AG04450 (cell line): Measurements from ENCODE around the gene TRERF1. TPM values are rescaled to one million over a fixed set of nuclear protein-coding genes. Genes with fewer than 3 reads are reported as not detected.
A peak's percentile ranks its signal among the peaks of the same experiment; 100 is the strongest.

Experiments used
- CTCF ChIA-PET: fragments of 300-600, 350-600 bp; formaldehyde crosslinking; extraction: SDS; loops from one replicate; lab custom pipeline; 2022; ENCODE audit warnings: antibody characterized with exemption, inconsistent platforms; lab: Charles Lee
- POLR2A ChIA-PET: fragments of 350-600 bp; formaldehyde crosslinking; extraction: SDS; loops from one replicate; lab custom pipeline; 2021; ENCODE audit warnings: antibody characterized with exemption, inconsistent platforms; lab: Yijun Ruan, JAX
- DNase-seq: peaks from one replicate; pipeline ENCODE4 v3.0.0-alpha.2; 2011; ENCODE audit warnings: low read depth, low spot score
- H3K27ac ChIP-seq: one replicate; pipeline ENCODE4 v1.5.1; 2012; ENCODE audit warnings: low read depth, low read length, control low read depth
- H3K27me3 ChIP-seq: one replicate; pipeline ENCODE4 v1.6.0; 2012; ENCODE audit warnings: low read length; ENCODE audit not compliant: control insufficient read depth, insufficient read depth
- H3K4me3 ChIP-seq: 2 replicates; pipeline ENCODE4 v1.5.1; 2011; ENCODE audit warnings: mild to moderate bottlenecking, low read depth, low read length, control low read depth
- H3K9me3 ChIP-seq: 2 replicates; pipeline ENCODE4 v1.5.1; 2012; ENCODE audit warnings: low read length; ENCODE audit not compliant: control insufficient read depth, insufficient read depth
- polyA plus RNA-seq: library from polyadenylated mRNA; depleted of rRNA; stranded (reverse); fragments of >200 nt; gene quantifications from 2 replicates; pipeline ENCODE4 v1.2.3, GENCODE V29; 2011
- TF ChIP-seq, protein P1 (sequence below): IDR thresholded peaks from 2 replicates; pipeline ENCODE4 v1.5.1; 2011; ENCODE audit warnings: low read depth, low read length, control low read depth, inconsistent platforms

TRERF1 gene
- polyA plus RNA-seq, 1 experiment: 7.3 TPM

DNA sequence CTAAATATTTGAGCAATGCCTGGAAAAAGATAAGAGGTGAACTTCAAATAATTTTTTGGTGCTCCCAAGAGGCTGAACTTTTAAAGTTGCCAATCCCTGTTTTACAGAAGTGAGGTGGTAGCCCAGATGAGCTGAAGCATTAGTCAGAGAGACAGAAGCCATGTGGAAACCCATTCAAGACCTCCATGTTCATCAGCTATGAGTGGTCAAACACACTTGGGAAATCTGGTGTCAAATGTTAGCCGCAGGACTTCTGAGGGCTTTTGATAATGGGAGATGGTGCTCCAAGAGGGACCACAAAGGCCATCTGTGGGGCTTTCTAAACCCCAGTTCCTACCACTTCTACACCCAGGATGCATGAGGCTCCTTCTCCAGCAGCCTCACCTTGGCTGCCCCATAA is 156.5 kb downstream of the TRERF1 start:
- CTCF ChIA-PET: interaction anchor here (0.8 to 1.5 kb wide), 3 partner anchors 15 to 253 kb away, joined by 3 to 7 read pairs (median 3); no protein-coding TSS in a partner anchor
- H3K27me3 ChIP-seq: no peaks in the 10 kb centered on the region
- TF ChIP-seq, protein P1, sequence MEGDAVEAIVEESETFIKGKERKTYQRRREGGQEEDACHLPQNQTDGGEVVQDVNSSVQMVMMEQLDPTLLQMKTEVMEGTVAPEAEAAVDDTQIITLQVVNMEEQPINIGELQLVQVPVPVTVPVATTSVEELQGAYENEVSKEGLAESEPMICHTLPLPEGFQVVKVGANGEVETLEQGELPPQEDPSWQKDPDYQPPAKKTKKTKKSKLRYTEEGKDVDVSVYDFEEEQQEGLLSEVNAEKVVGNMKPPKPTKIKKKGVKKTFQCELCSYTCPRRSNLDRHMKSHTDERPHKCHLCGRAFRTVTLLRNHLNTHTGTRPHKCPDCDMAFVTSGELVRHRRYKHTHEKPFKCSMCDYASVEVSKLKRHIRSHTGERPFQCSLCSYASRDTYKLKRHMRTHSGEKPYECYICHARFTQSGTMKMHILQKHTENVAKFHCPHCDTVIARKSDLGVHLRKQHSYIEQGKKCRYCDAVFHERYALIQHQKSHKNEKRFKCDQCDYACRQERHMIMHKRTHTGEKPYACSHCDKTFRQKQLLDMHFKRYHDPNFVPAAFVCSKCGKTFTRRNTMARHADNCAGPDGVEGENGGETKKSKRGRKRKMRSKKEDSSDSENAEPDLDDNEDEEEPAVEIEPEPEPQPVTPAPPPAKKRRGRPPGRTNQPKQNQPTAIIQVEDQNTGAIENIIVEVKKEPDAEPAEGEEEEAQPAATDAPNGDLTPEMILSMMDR: no peak
- H3K9me3 ChIP-seq: no peaks in the 10 kb centered on the region; the same call in 1 of the 2 replicates
- no peak for DNase-seq
- H3K27ac ChIP-seq: peak overlapping the region; percentile 13
- H3K4me3 ChIP-seq: no peak overlapping the region
- POLR2A ChIA-PET: interaction anchor here (0.6 kb wide), 1 partner anchor 200 kb away, joined by 4 read pairs; no protein-coding TSS in a partner anchor

DNA sequence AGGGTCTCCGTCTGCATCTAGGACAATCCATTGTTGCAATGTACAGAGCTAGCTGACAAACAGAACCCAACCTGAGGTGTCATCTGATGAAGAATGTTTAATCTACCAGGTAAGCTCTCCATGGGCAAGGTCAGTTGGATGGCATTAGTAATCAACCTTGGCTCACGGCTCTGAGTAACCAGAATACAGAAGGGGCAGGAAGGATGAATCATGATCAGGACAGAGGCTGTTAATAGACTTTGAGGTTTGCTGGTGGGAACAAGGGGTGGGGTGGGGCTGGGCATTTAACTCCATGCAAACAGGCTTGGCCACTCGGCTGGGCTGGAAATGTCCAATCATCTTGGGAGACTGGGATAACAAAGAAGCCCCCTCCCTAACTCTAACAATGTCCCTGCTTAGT is 157.0 kb downstream of the TRERF1 start:
- TF ChIP-seq, protein P1: no peak
- no peak overlapping the region for H3K27ac ChIP-seq
- H3K4me3 ChIP-seq: no peak overlapping the region
- no peaks in the 10 kb centered on the region; the same call in 1 of the 2 replicates for H3K9me3 ChIP-seq
- no peak for DNase-seq
- ChIA-PET CTCF (interaction anchor here (0.8 to 1.0 kb wide), 3 partner anchors 15 to 253 kb away, joined by 3 read pairs; no protein-coding TSS in a partner anchor), POLR2A (interaction anchor here (0.6 kb wide), 1 partner anchor 200 kb away, joined by 4 read pairs; no protein-coding TSS in a partner anchor)
- no peaks in the 10 kb centered on the region for H3K27me3 ChIP-seq

DNA sequence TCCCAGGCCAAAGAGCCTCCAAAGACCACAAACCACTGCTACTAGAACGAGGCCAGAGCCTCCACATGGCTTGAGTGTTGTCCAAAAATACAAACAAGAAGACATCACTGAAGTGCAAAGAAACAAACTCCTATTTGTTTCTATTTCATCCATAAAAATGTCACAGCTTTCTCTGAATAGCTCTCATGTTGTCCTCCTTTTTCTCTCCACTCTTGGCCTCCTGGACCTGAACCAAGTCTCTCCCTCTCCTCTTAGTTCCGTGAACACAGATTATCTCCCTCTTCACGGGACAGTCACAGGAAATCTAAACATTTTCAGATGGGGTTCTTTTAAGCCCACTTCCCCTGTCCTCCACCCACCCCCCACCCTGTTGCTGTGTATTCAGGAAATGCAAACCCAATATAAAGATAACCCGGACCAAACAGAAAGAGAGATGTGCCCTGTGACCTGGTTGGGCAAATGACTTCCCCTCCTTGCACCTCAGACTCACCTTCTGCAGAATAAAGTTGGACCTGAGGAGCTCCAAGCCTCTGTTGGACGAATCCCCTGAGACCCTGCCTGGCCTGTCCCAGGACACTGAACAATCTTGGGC is 158.2 kb downstream of the TRERF1 start:
- CTCF ChIA-PET: interaction anchor here (1.2 to 1.5 kb wide), 2 partner anchors 238 to 254 kb away, joined by 3 to 8 read pairs; no protein-coding TSS in a partner anchor
- H3K27me3 ChIP-seq: no peaks in the 10 kb centered on the region
- H3K4me3 ChIP-seq: no peak overlapping the region
- DNase-seq: no peak
- H3K9me3 ChIP-seq: no peaks in the 10 kb centered on the region; the same call in 1 of the 2 replicates
- TF ChIP-seq, protein P1: no peak
- no peak overlapping the region for H3K27ac ChIP-seq
- POLR2A ChIA-PET: interaction anchor here (0.6 kb wide), 1 partner anchor 8 kb away, joined by 4 read pairs; no protein-coding TSS in a partner anchor

DNA sequence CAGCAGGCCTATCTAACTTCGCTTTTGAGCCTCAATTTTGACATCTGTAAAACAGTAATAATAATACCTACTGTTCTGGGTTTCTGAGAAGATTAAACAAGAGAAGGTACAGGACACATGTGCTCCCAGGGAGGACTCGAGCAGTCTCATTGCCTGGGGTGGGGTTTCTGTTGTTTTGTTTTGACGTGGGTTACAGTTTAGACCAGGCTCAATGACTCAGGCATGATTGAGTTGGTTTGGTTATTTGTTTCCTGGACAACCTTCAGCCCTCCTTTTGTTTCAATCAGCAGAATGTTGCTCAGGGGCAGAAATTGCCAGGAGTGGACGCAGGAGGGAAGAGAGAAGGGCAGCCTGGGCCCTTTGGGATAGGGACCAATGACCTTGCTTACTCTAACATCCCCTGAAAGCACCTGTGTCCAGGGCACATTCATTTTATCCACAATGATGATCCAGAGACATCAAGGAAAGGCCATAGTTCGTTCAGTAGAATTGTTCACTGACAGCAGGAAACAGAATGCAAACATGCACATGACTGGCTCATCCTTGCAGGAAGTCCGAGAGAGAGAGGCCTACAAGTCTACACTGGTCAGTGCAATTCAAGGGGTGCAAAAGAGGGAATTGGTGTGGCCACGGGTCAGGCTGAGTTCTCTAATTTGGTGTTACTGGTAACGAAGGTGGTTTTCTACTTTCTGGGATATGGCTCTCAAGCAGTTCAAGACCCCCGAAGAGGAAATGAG is 159.6 kb downstream of the TRERF1 start:
- H3K9me3 ChIP-seq: no peaks in the 10 kb centered on the region; the same call in 1 of the 2 replicates
- no peak for DNase-seq
- H3K4me3 ChIP-seq: no peak overlapping the region
- ChIA-PET CTCF (interaction anchor here (1.2 to 1.5 kb wide), 2 partner anchors 240 to 255 kb away, joined by 3 to 8 read pairs; no protein-coding TSS in a partner anchor), POLR2A (no interaction called here)
- H3K27me3 ChIP-seq: no peaks in the 10 kb centered on the region
- peak overlapping the region; percentile 47 for H3K27ac ChIP-seq
- TF ChIP-seq, protein P1: no peak
